HCT116 (cell line): Measurements from ENCODE around the gene ZNF367. TPM values are rescaled to one million over a fixed set of nuclear protein-coding genes. Genes with fewer than 3 reads are reported as not detected.

Experiments used
- ATAC-seq: fragments of 200-7000 bp; cut with Tn5 transposase; 2 replicates; pipeline ENCODE4 v1.9.1; 2020; ENCODE audit warnings: mild to moderate bottlenecking, moderate library complexity
- BruUV-seq: library from RNA; stranded (reverse); fragments of 400-500 nt; replicated peaks from 2 replicates; lab custom pipeline; 2021; lab: Mats Ljungman, UMichigan
- CTCF ChIA-PET: fragments of 300-600 bp; sonication (Branson Sonifier 250); formaldehyde crosslinking; loops from one replicate; lab custom pipeline; 2021; ENCODE audit warnings: antibody characterized with exemption; lab: Charles Lee
- POLR2A ChIA-PET: fragments of 300-600, 350-600 bp; sonication (Branson Sonifier 250); formaldehyde crosslinking; loops from one replicate; lab custom pipeline; 2021; ENCODE audit warnings: antibody characterized with exemption; lab: Charles Lee
- RAD21 ChIA-PET, 2 experiments: fragments of 300-600 bp; sonication (Branson Sonifier 250); formaldehyde crosslinking; loops; one replicate each; lab custom pipeline; 2023; ENCODE audit warnings: low total read pairs in 2 of 2; ENCODE audit not compliant: uncharacterized antibody in 2 of 2, unreplicated experiment in 2 of 2, low non-redundant PET in 1 of 2; lab: Charles Lee
- DNase-seq: peaks from one replicate; pipeline ENCODE4 v3.0.0-alpha.2; 2010; ENCODE audit warnings: low read depth, low spot score
- H2AFZ ChIP-seq: fragments of 200-600 bp; shearing (Covaris generic), sonication (generic); 2 replicates; pipeline ENCODE4 v1.6.1; 2017; ENCODE audit warnings: low read depth, mixed run types, mixed read lengths, antibody characterized with exemption, low read length; ENCODE audit not compliant: poor library complexity, severe bottlenecking
- H3K27ac ChIP-seq: 2 replicates; pipeline ENCODE4 v1.5.1; 2012; ENCODE audit warnings: low read depth, low read length
- H3K27me3 ChIP-seq: fragments of 200-600 bp; sonication (generic); 2 replicates; pipeline ENCODE4 v1.6.1; 2016; ENCODE audit warnings: mixed run types, low read length, mixed read lengths; ENCODE audit not compliant: insufficient read depth
- H3K36me3 ChIP-seq, 2 experiments: fragments of 200-500 bp in 1 of 2; fragments of 200-600 bp in 1 of 2; sonication (Bioruptor generic) in 1 of 2; sonication (generic) in 1 of 2; 2 replicates each; pipeline versions ENCODE4 v1.5.1 to v1.6.1; 2014 to 2016; ENCODE audit warnings: low read length in 2 of 2, inconsistent platforms in 1 of 2, mixed read lengths in 1 of 2, mixed run types in 1 of 2; ENCODE audit not compliant: insufficient read depth in 2 of 2, control insufficient read depth in 1 of 2
- H3K4me1 ChIP-seq, 2 experiments: fragments of 200-600 bp in 1 of 2; sonication (generic) in 1 of 2; 2 replicates each; pipeline versions ENCODE4 v1.5.1 to v1.6.1; 2012 to 2017; ENCODE audit warnings: low read length in 2 of 2, inconsistent platforms in 1 of 2, mild to moderate bottlenecking in 1 of 2, mixed read lengths in 1 of 2, mixed run types in 1 of 2, moderate library complexity in 1 of 2; ENCODE audit not compliant: insufficient read depth in 2 of 2, control insufficient read depth in 1 of 2
- H3K4me2 ChIP-seq: fragments of 200-600 bp; sonication (generic); 2 replicates; pipeline ENCODE4 v1.6.1; 2017; ENCODE audit warnings: mixed run types, low read length, mixed read lengths
- H3K4me3 ChIP-seq, 2 experiments: fragments of 200-600 bp in 1 of 2; sonication (generic) in 1 of 2; replicated peaks in 1 of 2; 2 replicates each; pipeline ENCODE4 v1.5.1; 2011 to 2016; ENCODE audit warnings: low read length in 2 of 2, control low read depth in 1 of 2, low read depth in 1 of 2, mild to moderate bottlenecking in 1 of 2, mixed read lengths in 1 of 2, mixed run types in 1 of 2
- H3K79me2 ChIP-seq: fragments of 200-600 bp; sonication (generic); 2 replicates; pipeline ENCODE4 v1.6.1; 2017; ENCODE audit warnings: mild to moderate bottlenecking, mixed run types, low read length, moderate library complexity, mixed read lengths; ENCODE audit not compliant: insufficient read depth
- H3K9ac ChIP-seq: fragments of 200-600 bp; sonication (generic); 2 replicates; pipeline ENCODE4 v1.6.1; 2016; ENCODE audit warnings: low read length, mixed read lengths
- H3K9me2 ChIP-seq: fragments of 200-600 bp; sonication (generic), shearing (Covaris generic); 2 replicates; pipeline ENCODE4 v1.6.1; 2017; ENCODE audit warnings: mixed run types, mild to moderate bottlenecking, moderate library complexity; ENCODE audit not compliant: insufficient read depth
- H3K9me3 ChIP-seq, 2 experiments: fragments of 200-500 bp in 1 of 2; fragments of 200-600 bp in 1 of 2; sonication (Bioruptor generic) in 1 of 2; sonication (generic) in 1 of 2; 2 replicates each; pipeline ENCODE4 v1.6.1; 2014 to 2017; ENCODE audit warnings: low read length in 2 of 2, mixed read lengths in 2 of 2, inconsistent platforms in 1 of 2, low read depth in 1 of 2, mild to moderate bottlenecking in 1 of 2, mixed run types in 1 of 2, moderate library complexity in 1 of 2; ENCODE audit not compliant: control insufficient read depth in 1 of 2, insufficient read depth in 1 of 2
- H4K20me1 ChIP-seq: fragments of 200-600 bp; sonication (generic), shearing (Covaris generic); 2 replicates; pipeline ENCODE4 v1.6.1; 2017; ENCODE audit warnings: mixed run types, mild to moderate bottlenecking, moderate library complexity; ENCODE audit not compliant: insufficient read depth
- CBX3 ChIP-seq: IDR thresholded peaks from 2 replicates; pipeline ENCODE4 v1.6.1; 2012; ENCODE audit warnings: low read depth
- CEBPB ChIP-seq: IDR thresholded peaks from 2 replicates; pipeline ENCODE4 v1.6.1; 2012; ENCODE audit warnings: low read depth
- EGR1 ChIP-seq: IDR thresholded peaks from 2 replicates; pipeline ENCODE4 v1.6.1; 2012; ENCODE audit warnings: low read depth
- ELF1 ChIP-seq: IDR thresholded peaks from 2 replicates; pipeline ENCODE4 v1.6.1; 2012; ENCODE audit warnings: low read depth, borderline replicate concordance
- EZH2 ChIP-seq: fragments of 200-600 bp; sonication (generic); IDR thresholded peaks from 2 replicates; pipeline ENCODE4 v1.6.1; 2017; ENCODE audit warnings: antibody characterized with exemption, mixed run types
- FOSL1 ChIP-seq: IDR thresholded peaks from 2 replicates; pipeline ENCODE4 v1.6.1; 2012; ENCODE audit warnings: low read depth
- JUND ChIP-seq: IDR thresholded peaks from 2 replicates; pipeline ENCODE4 v1.6.1; 2012
- POLR2A ChIP-seq: IDR thresholded peaks from 2 replicates; pipeline ENCODE4 v1.7.0; 2011; ENCODE audit warnings: borderline replicate concordance; ENCODE audit not compliant: insufficient read depth, insufficient read length; ENCODE audit errors: extremely low read depth
- POLR2AphosphoS5 ChIP-seq: IDR thresholded peaks from 2 replicates; pipeline ENCODE4 v1.6.1; 2011; ENCODE audit warnings: mild to moderate bottlenecking, low read depth, low read length, moderate library complexity
- RAD21 ChIP-seq: IDR thresholded peaks from 2 replicates; pipeline ENCODE4 v1.6.1; 2012; ENCODE audit warnings: low read depth, mild to moderate bottlenecking
- SIN3A ChIP-seq: IDR thresholded peaks from 2 replicates; pipeline ENCODE4 v1.6.1; 2012; ENCODE audit warnings: low read depth
- SRF ChIP-seq: IDR thresholded peaks from 2 replicates; pipeline ENCODE4 v1.6.1; 2012; ENCODE audit warnings: low read depth
- TCF7L2 ChIP-seq: IDR thresholded peaks from 2 replicates; pipeline ENCODE4 v1.7.0; 2011; ENCODE audit warnings: borderline replicate concordance, inconsistent platforms; ENCODE audit not compliant: insufficient read depth, insufficient read length; ENCODE audit errors: extremely low read depth
- YY1 ChIP-seq: IDR thresholded peaks from 2 replicates; pipeline ENCODE4 v1.6.1; 2011; ENCODE audit warnings: low read length, low read depth, moderate library complexity, mild to moderate bottlenecking; ENCODE audit not compliant: insufficient replicate concordance; ENCODE audit errors: extremely low read depth
- ZFX ChIP-seq: fragments of 450-650 bp; IDR thresholded peaks from 2 replicates; pipeline ENCODE4 v1.6.1; 2017
- ZNF274 ChIP-seq: fragments of 200-500 bp; sonication (Bioruptor generic); IDR thresholded peaks from 2 replicates; pipeline ENCODE4 v1.6.1; 2014; ENCODE audit warnings: mild to moderate bottlenecking, low read depth, low read length, inconsistent platforms
- intact Hi-C: fragments of 100-400 bp; cut with micrococcal nuclease; formaldehyde crosslinking; loops from 2 replicates; pipeline ENCODE4 v1.10.0; 2022
- total RNA-seq: library from RNA; stranded (reverse); gene quantifications from one replicate; pipeline ENCODE4 v1.2.1, GENCODE V29; 2021; ENCODE audit not compliant: unreplicated experiment
- TF ChIP-seq, protein P1 (sequence below): IDR thresholded peaks from 2 replicates; pipeline ENCODE4 v1.6.1; 2012
- TF ChIP-seq, protein P2 (sequence below): IDR thresholded peaks from 2 replicates; pipeline ENCODE4 v1.6.1; 2011; ENCODE audit warnings: mild to moderate bottlenecking, low read length, moderate library complexity; ENCODE audit not compliant: insufficient replicate concordance; ENCODE audit errors: extremely low read depth
- TF ChIP-seq, protein P3 (sequence below): IDR thresholded peaks from 2 replicates; pipeline ENCODE4 v1.6.1; 2012; ENCODE audit warnings: low read depth
- TF ChIP-seq, protein P4 (sequence below): IDR thresholded peaks from 2 replicates; pipeline ENCODE4 v1.6.1; 2012

ZNF367 gene
- total RNA-seq, 1 experiment from 2014 or later, result 18.1 TPM

DNA sequence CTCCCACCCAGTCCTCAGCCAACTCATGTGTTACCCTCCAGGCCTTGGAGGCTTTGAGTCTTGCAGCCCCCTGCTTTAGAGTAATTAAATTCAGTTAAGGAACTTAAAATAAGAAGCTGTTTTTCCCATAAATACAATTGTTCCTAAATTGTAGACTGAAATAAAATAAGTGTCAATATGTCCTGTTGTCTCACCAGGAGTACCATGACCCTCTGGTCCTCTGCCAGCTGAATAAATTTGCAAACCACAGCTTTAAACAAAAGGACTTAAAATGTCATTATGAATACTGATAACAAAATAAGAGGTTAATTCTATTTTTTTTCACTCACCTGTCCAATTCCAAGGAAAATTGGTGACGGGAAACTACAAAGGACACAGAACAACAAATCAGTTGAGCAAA, 50.2 kb downstream of the ZNF367 start:
- RAD21 ChIA-PET, result no interaction called here
- Histone ChIP-seq H3K36me3 (peaks cover 0 to 11% of the 10 kb centered on the region in 2 experiments; a peak in 1 of 4 replicates), H3K4me3 (no peak overlapping the region), H3K27ac (no peak overlapping the region), H3K9me2 (no peaks in the 10 kb centered on the region), H4K20me1 (no peaks in the 10 kb centered on the region), H3K9me3 (no peaks in the 10 kb centered on the region), H3K4me1 (peaks cover 0 to 2% of the 10 kb centered on the region in 2 experiments; a peak in 2 of 4 replicates), H3K27me3 (no peaks in the 10 kb centered on the region), H3K9ac (no peak overlapping the region), H3K79me2 (peaks cover 14% of the 10 kb centered on the region; the same call in 1 of the 2 replicates), H3K4me2 (no peak overlapping the region), H2AFZ (no peak overlapping the region)
- POLR2A ChIA-PET, result no interaction called here
- DNase-seq (no peak), ATAC-seq (no peak)
- CTCF ChIA-PET, result no interaction called here
- no TSS peak for BruUV-seq
- intact Hi-C loops, result no loop called here
- TF ChIP-seq SIN3A (no peak), ZFX (no peak), JUND (no peak), CEBPB (no peak), YY1 (no peak), ELF1 (no peak), CBX3 (no peak), FOSL1 (no peak), EGR1 (no peak), POLR2A (no peak), ZNF274 (no peak), SRF (no peak), EZH2 (no peak), TCF7L2 (no peak), RAD21 (no peak), POLR2AphosphoS5 (no peak)
- TF ChIP-seq, protein P1, sequence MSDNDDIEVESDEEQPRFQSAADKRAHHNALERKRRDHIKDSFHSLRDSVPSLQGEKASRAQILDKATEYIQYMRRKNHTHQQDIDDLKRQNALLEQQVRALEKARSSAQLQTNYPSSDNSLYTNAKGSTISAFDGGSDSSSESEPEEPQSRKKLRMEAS, result no peak
- TF ChIP-seq, protein P2, sequence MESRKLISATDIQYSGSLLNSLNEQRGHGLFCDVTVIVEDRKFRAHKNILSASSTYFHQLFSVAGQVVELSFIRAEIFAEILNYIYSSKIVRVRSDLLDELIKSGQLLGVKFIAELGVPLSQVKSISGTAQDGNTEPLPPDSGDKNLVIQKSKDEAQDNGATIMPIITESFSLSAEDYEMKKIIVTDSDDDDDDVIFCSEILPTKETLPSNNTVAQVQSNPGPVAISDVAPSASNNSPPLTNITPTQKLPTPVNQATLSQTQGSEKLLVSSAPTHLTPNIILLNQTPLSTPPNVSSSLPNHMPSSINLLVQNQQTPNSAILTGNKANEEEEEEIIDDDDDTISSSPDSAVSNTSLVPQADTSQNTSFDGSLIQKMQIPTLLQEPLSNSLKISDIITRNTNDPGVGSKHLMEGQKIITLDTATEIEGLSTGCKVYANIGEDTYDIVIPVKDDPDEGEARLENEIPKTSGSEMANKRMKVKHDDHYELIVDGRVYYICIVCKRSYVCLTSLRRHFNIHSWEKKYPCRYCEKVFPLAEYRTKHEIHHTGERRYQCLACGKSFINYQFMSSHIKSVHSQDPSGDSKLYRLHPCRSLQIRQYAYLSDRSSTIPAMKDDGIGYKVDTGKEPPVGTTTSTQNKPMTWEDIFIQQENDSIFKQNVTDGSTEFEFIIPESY, result no peak
- TF ChIP-seq, protein P3, sequence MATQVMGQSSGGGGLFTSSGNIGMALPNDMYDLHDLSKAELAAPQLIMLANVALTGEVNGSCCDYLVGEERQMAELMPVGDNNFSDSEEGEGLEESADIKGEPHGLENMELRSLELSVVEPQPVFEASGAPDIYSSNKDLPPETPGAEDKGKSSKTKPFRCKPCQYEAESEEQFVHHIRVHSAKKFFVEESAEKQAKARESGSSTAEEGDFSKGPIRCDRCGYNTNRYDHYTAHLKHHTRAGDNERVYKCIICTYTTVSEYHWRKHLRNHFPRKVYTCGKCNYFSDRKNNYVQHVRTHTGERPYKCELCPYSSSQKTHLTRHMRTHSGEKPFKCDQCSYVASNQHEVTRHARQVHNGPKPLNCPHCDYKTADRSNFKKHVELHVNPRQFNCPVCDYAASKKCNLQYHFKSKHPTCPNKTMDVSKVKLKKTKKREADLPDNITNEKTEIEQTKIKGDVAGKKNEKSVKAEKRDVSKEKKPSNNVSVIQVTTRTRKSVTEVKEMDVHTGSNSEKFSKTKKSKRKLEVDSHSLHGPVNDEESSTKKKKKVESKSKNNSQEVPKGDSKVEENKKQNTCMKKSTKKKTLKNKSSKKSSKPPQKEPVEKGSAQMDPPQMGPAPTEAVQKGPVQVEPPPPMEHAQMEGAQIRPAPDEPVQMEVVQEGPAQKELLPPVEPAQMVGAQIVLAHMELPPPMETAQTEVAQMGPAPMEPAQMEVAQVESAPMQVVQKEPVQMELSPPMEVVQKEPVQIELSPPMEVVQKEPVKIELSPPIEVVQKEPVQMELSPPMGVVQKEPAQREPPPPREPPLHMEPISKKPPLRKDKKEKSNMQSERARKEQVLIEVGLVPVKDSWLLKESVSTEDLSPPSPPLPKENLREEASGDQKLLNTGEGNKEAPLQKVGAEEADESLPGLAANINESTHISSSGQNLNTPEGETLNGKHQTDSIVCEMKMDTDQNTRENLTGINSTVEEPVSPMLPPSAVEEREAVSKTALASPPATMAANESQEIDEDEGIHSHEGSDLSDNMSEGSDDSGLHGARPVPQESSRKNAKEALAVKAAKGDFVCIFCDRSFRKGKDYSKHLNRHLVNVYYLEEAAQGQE, result no peak
- TF ChIP-seq, protein P4, sequence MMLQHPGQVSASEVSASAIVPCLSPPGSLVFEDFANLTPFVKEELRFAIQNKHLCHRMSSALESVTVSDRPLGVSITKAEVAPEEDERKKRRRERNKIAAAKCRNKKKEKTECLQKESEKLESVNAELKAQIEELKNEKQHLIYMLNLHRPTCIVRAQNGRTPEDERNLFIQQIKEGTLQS, result no peak
